AG09309 (cell line): ENCODE measurements around the gene EPB42.

Experiments
- DNase-seq: peaks from one replicate; pipeline ENCODE4 v3.0.0-alpha.2; 2010; ENCODE audit warnings: low read depth
- H3K4me3 ChIP-seq: 2 replicates; pipeline ENCODE4 v1.5.1; 2011; ENCODE audit warnings: mild to moderate bottlenecking, low read depth, low read length, moderate library complexity; ENCODE audit not compliant: control insufficient read depth
- TF ChIP-seq, protein P1 (sequence below): IDR thresholded peaks from 2 replicates; pipeline ENCODE4 v1.5.1; 2011; ENCODE audit warnings: mild to moderate bottlenecking, low read depth, low read length, inconsistent platforms; ENCODE audit not compliant: insufficient read depth, control insufficient read depth; ENCODE audit errors: missing control alignments

Gene EPB42

DNA sequence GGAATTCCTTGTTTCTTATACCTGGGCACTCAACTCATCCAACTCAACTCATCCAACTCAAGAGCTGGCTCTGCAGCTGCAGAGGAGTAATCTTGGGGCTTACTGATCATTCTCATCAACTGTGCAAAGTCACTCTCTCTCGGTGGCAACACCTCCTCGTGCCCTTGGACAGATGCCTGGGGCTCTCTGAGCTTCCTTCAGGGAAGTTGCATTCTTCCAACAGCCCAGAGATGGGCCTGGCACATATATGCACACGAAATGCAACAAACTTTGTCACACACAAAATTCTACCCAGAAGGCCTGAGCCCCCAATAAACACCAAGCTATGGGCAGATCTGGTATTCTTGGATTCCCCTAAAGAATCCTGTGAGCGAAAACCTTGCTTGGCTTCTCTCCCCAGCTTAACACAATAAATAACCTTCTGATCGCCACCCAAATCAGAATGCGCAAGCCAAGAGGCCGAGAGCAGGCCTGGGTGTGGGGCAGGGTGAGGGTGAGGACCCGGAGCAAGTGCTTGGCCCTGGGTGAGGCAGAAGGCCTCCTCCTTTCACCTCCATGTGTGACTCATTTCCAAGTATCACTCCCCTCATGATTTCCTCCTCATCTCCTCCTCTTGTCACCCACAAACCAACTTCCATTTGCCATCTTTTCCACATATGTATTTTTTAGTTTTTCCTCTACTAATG lies 30.5 kb upstream of the EPB42 start:
- no peak overlapping the region for H3K4me3 ChIP-seq
- TF ChIP-seq, protein P1, sequence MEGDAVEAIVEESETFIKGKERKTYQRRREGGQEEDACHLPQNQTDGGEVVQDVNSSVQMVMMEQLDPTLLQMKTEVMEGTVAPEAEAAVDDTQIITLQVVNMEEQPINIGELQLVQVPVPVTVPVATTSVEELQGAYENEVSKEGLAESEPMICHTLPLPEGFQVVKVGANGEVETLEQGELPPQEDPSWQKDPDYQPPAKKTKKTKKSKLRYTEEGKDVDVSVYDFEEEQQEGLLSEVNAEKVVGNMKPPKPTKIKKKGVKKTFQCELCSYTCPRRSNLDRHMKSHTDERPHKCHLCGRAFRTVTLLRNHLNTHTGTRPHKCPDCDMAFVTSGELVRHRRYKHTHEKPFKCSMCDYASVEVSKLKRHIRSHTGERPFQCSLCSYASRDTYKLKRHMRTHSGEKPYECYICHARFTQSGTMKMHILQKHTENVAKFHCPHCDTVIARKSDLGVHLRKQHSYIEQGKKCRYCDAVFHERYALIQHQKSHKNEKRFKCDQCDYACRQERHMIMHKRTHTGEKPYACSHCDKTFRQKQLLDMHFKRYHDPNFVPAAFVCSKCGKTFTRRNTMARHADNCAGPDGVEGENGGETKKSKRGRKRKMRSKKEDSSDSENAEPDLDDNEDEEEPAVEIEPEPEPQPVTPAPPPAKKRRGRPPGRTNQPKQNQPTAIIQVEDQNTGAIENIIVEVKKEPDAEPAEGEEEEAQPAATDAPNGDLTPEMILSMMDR = no peak
- DNase-seq = no peak

DNA sequence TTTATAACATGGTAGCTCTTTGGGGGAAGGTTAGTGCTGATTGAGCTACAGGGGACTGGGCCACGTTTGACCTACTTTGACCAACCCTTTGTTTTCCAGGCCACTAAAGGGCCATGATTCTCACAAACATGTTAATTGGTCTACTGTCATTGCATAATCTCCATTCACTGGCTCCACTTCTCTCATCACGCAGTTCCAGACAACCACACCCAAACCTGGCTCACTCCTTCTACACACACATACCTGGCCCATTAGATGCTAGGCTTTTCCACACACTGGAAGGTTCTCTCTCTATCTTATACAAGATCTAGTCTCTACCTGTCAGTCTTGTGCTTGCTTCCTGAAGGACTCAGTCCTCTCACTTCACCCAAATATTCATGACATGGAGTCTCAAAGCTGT lies 30.0 kb upstream of the EPB42 start:
- DNase-seq = no peak
- no peak overlapping the region for H3K4me3 ChIP-seq
- TF ChIP-seq, protein P1 = no peak

DNA sequence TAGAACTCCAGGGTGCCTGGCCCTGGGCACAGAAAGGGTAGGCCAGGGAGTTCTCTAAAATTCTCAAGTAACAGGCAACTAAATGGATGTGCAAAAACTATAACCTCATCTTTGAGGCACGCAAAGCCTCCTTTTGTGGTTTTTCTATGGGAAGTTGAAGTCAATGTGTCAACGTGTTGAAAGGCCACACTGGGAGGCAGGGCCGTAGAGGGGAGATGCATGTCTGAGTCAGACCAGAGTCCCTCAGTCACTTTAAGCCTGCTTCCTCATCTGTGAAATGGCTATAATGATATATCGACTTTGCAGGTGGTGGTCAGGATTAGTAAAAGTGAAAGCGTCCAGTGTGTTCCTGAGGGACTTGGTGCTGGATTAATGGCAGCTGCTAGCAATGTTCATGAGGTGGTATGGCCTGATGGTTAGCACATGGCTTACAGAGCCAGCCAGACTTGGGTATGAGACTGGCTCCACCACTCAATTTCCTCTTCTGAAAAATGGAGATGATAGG lies 28.9 kb upstream of the EPB42 start:
- no peak overlapping the region for H3K4me3 ChIP-seq
- DNase-seq = peak; percentile 73
- TF ChIP-seq, protein P1 = no peak

DNA sequence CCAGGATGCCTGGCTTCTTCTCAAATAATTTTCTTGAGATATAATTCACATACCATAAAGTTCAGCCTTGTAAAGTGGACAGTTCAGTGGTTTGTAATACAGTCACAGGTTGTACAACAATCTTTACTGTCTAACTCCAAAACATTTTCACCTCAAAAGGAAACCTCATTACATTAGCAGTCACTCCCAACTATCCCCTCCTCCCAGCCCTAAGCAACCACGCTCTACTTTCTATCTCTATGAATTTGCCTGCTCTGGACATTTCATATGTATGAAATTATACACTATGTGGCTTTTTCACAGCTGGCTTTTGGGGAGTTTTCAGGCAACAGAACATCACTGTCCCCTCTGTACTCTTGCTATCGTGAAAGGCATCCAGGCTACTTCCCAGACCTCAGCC lies 28.4 kb upstream of the EPB42 start:
- TF ChIP-seq, protein P1 = no peak
- no peak overlapping the region for H3K4me3 ChIP-seq
- no peak for DNase-seq

DNA sequence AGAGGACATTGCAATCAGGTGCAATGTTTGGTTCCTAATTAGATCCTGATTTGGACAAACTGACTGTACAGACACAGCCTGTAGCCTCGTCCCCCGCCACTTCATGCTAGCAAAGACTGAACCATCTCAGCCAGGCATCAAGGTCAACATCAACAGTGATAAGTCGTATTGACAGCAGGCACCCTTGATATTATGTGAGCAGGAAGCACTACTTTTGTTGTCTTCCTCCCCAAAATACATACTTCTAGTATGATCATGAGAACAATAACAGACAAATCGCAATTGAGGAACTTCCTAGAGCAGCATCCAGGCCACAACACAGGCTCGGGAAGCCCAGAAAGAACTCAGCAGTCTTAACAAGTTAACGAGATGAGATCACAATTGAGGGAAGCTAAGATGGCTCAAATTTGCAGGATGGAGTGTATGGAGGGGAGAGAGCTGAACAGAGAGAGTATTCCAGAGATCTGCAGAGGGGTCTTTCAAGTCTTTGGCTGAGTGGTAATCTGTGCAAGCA lies 25.5 kb upstream of the EPB42 start:
- DNase-seq = no peak
- H3K4me3 ChIP-seq = no peak overlapping the region
- TF ChIP-seq, protein P1 = no peak

DNA sequence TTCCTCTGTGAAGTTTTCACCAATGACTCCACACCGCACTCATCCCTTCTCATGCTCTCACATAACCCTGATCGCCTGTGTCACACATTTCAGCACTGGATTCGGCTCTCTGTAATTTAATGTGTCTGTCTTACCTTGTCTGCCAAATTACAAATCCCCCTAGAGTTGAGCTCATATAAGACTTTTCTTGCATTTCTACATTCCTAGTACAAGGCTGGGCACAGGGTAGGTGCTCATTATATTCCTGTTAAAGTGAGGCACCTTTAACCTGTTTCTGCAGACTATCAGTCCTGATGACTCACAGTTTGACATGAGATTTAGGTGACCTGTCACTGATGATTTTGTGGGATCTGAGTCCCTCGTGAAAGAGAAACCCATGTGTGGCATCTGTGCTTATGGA lies 23.3 kb upstream of the EPB42 start:
- TF ChIP-seq, protein P1 = no peak
- no peak overlapping the region for H3K4me3 ChIP-seq
- no peak for DNase-seq

DNA sequence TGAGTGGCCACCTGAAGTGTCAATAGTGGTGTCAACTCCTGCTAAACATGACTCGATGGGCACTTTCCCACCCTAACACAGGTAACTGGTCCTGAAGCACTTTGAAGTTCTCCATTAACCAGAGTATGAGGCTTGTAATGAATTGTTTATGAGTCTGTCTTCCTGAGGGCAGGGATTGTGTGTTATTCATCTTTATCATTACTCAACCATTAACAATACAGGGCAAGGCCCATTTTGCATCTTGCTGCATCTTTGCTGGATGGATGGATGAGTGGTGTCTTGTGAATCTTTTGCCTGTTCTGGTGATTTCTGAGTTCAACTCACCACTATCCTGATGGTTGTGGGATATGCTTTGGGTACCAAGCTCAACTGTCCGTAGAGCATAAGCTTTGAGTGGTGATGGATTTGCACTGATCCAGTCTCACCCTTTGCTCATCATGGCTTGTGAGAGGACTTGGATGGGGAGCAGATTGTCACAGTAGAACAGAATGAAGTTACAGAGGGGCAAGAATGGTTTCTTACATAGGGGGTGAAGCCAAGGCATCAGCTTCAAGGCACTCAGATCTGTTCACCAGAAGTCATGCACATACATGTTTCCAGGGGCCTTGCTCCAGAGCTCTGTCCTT lies 22.3 kb upstream of the EPB42 start:
- TF ChIP-seq, protein P1 = no peak
- H3K4me3 ChIP-seq = no peak overlapping the region
- no peak for DNase-seq
